ENCODE measurements around the gene TUBA1C.
"Not testable (repeated sequence)": the region's sequence is repeated elsewhere in the genome, so short reads cannot be mapped to it uniquely, and the experiment has no call there.

The TUBA1C gene

GRCh38 chr12:49255456-49255855 is 9.4 kb upstream of the TUBA1C start:
- H3K4me3 ChIP-seq (ENCODE audit: insufficient read depth, low read depth, low read length, poor library complexity, severe bottlenecking); H3K36me3 ChIP-seq (ENCODE audit: control insufficient read depth, insufficient read depth, low read length); DNase-seq; H3K27ac ChIP-seq (ENCODE audit: insufficient read depth, low read length, poor library complexity, severe bottlenecking); H3K4me1 ChIP-seq (ENCODE audit: control insufficient read depth, insufficient read depth, low read length, poor library complexity, severe bottlenecking); H3K9me3 ChIP-seq (ENCODE audit: control insufficient read depth, low read length); H3K27me3 ChIP-seq (replicated peaks; ENCODE audit: control insufficient read depth, insufficient read depth, low read length, poor library complexity, severe bottlenecking): not testable (repeated sequence)

- Histone ChIP-seq H3K27ac (ENCODE audit: insufficient read depth, low read length, poor library complexity, severe bottlenecking) (no peak overlapping the region), H3K9me3 (ENCODE audit: control insufficient read depth, low read length) (no peaks in the 10 kb centered on the region), H3K27me3 (replicated peaks; ENCODE audit: control insufficient read depth, insufficient read depth, low read length, poor library complexity, severe bottlenecking) (no peaks in the 10 kb centered on the region), H3K4me3 (ENCODE audit: insufficient read depth, low read depth, low read length, poor library complexity, severe bottlenecking) (no peak overlapping the region), H3K4me1 (ENCODE audit: control insufficient read depth, insufficient read depth, low read length, poor library complexity, severe bottlenecking) (no peaks in the 10 kb centered on the region), H3K36me3 (ENCODE audit: control insufficient read depth, insufficient read depth, low read length) (no peaks in the 10 kb centered on the region)
- no peak for DNase-seq
Observed at GRCh38 chr12:49255857-49256637, 8.8 kb upstream of the TUBA1C start.

- not testable (repeated sequence) for DNase-seq; H3K4me1 ChIP-seq (ENCODE audit: control insufficient read depth, insufficient read depth, low read length, poor library complexity, severe bottlenecking); H3K36me3 ChIP-seq (ENCODE audit: control insufficient read depth, insufficient read depth, low read length); H3K9me3 ChIP-seq (ENCODE audit: control insufficient read depth, low read length); H3K4me3 ChIP-seq (ENCODE audit: insufficient read depth, low read depth, low read length, poor library complexity, severe bottlenecking); H3K27me3 ChIP-seq (replicated peaks; ENCODE audit: control insufficient read depth, insufficient read depth, low read length, poor library complexity, severe bottlenecking); H3K27ac ChIP-seq (ENCODE audit: insufficient read depth, low read length, poor library complexity, severe bottlenecking)
Observed at GRCh38 chr12:49257508-49258184, 7.2 kb upstream of the TUBA1C start.

DNA sequence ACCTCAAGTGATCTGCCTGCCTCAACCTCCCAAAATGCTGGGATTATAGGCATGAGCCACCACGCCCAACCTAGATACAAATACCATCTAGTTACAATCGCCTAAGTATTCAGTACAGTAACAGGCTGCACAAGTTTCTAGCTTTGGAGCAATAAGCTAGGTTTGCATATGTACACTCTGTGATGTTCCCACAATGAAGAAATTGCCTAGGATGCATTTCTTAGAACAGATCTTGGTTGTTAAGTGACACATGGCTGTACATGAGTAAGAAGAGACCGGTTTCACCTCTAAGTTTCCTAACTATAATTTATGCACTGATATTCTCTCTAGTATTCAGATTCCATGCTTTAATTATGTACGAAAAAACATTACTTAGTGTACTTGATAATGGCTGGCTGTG is 5.4 kb upstream of the TUBA1C start:
- Histone ChIP-seq H3K4me3 (ENCODE audit: insufficient read depth, low read depth, low read length, poor library complexity, severe bottlenecking) (no peak overlapping the region), H3K27me3 (replicated peaks; ENCODE audit: control insufficient read depth, insufficient read depth, low read length, poor library complexity, severe bottlenecking) (no peaks in the 10 kb centered on the region), H3K27ac (ENCODE audit: insufficient read depth, low read length, poor library complexity, severe bottlenecking) (no peak overlapping the region), H3K4me1 (ENCODE audit: control insufficient read depth, insufficient read depth, low read length, poor library complexity, severe bottlenecking) (peaks cover 3% of the 10 kb centered on the region), H3K9me3 (ENCODE audit: control insufficient read depth, low read length) (no peaks in the 10 kb centered on the region), H3K36me3 (ENCODE audit: control insufficient read depth, insufficient read depth, low read length) (no peaks in the 10 kb centered on the region)
- DNase-seq = no peak

- Histone ChIP-seq H3K27me3 (replicated peaks; ENCODE audit: control insufficient read depth, insufficient read depth, low read length, poor library complexity, severe bottlenecking) (no peaks in the 10 kb centered on the region), H3K36me3 (ENCODE audit: control insufficient read depth, insufficient read depth, low read length) (no peaks in the 10 kb centered on the region), H3K4me1 (ENCODE audit: control insufficient read depth, insufficient read depth, low read length, poor library complexity, severe bottlenecking) (peaks cover 8% of the 10 kb centered on the region), H3K9me3 (ENCODE audit: control insufficient read depth, low read length) (no peaks in the 10 kb centered on the region), H3K4me3 (ENCODE audit: insufficient read depth, low read depth, low read length, poor library complexity, severe bottlenecking) (no peak overlapping the region), H3K27ac (ENCODE audit: insufficient read depth, low read length, poor library complexity, severe bottlenecking) (no peak overlapping the region)
- DNase-seq = no peak
Observed at GRCh38 chr12:49260166-49260565, 4.7 kb upstream of the TUBA1C start.

GRCh38 chr12:49260571-49261363 is 4.1 kb upstream of the TUBA1C start:
- H3K9me3 ChIP-seq (ENCODE audit: control insufficient read depth, low read length) = no peaks in the 10 kb centered on the region
- no peak overlapping the region for H3K4me3 ChIP-seq (ENCODE audit: insufficient read depth, low read depth, low read length, poor library complexity, severe bottlenecking)
- H3K4me1 ChIP-seq (ENCODE audit: control insufficient read depth, insufficient read depth, low read length, poor library complexity, severe bottlenecking) = peaks cover 11% of the 10 kb centered on the region
- H3K27ac ChIP-seq (ENCODE audit: insufficient read depth, low read length, poor library complexity, severe bottlenecking) = no peak overlapping the region
- no peak for DNase-seq
- no peaks in the 10 kb centered on the region for H3K36me3 ChIP-seq (ENCODE audit: control insufficient read depth, insufficient read depth, low read length)
- no peaks in the 10 kb centered on the region for H3K27me3 ChIP-seq (replicated peaks; ENCODE audit: control insufficient read depth, insufficient read depth, low read length, poor library complexity, severe bottlenecking)

GRCh38 chr12:49261721-49262120 is 3.2 kb upstream of the TUBA1C start:
- Histone ChIP-seq H3K27me3 (replicated peaks; ENCODE audit: control insufficient read depth, insufficient read depth, low read length, poor library complexity, severe bottlenecking) (no peaks in the 10 kb centered on the region), H3K4me1 (ENCODE audit: control insufficient read depth, insufficient read depth, low read length, poor library complexity, severe bottlenecking) (peaks cover 15% of the 10 kb centered on the region), H3K27ac (ENCODE audit: insufficient read depth, low read length, poor library complexity, severe bottlenecking) (no peak overlapping the region), H3K4me3 (ENCODE audit: insufficient read depth, low read depth, low read length, poor library complexity, severe bottlenecking) (no peak overlapping the region), H3K9me3 (ENCODE audit: control insufficient read depth, low read length) (no peaks in the 10 kb centered on the region), H3K36me3 (ENCODE audit: control insufficient read depth, insufficient read depth, low read length) (no peaks in the 10 kb centered on the region)
- no peak for DNase-seq

GRCh38 chr12:49263400-49263763 is 1.5 kb upstream of the TUBA1C start:
- no peaks in the 10 kb centered on the region for H3K27me3 ChIP-seq (replicated peaks; ENCODE audit: control insufficient read depth, insufficient read depth, low read length, poor library complexity, severe bottlenecking)
- H3K4me1 ChIP-seq (ENCODE audit: control insufficient read depth, insufficient read depth, low read length, poor library complexity, severe bottlenecking) = peaks cover 17% of the 10 kb centered on the region
- H3K27ac ChIP-seq (ENCODE audit: insufficient read depth, low read length, poor library complexity, severe bottlenecking) = no peak overlapping the region
- no peak for DNase-seq
- no peak overlapping the region for H3K4me3 ChIP-seq (ENCODE audit: insufficient read depth, low read depth, low read length, poor library complexity, severe bottlenecking)
- H3K36me3 ChIP-seq (ENCODE audit: control insufficient read depth, insufficient read depth, low read length) = no peaks in the 10 kb centered on the region
- H3K9me3 ChIP-seq (ENCODE audit: control insufficient read depth, low read length) = no peaks in the 10 kb centered on the region

DNA sequence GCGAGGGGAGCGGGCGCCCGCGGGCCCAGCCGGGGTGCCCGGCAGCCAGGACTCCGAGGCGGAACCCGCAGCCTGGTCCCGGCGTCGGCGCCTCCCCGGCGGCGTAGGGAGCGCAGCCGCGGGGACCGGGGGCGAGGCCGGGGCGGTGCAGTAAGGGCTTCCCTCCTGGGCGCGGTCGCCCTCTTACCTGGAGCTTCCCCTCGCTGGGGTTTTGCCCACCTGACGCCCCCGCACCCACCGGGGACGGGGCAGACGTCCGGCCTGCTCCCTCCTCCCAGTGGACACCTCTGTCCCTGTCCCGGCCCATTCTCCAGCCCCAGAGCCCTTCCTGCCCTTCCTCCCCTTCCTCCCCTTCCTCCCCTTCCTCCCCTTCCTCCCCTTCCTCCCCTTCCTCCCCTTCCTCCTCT is 413 bp upstream of the TUBA1C start:
- no peaks in the 10 kb centered on the region for H3K36me3 ChIP-seq (ENCODE audit: control insufficient read depth, insufficient read depth, low read length)
- peak; percentile 9 to 35 (median 30) for DNase-seq
- H3K27me3 ChIP-seq (replicated peaks; ENCODE audit: control insufficient read depth, insufficient read depth, low read length, poor library complexity, severe bottlenecking) = no peaks in the 10 kb centered on the region
- H3K27ac ChIP-seq (ENCODE audit: insufficient read depth, low read length, poor library complexity, severe bottlenecking) = peak overlapping the region; percentile 71
- H3K4me1 ChIP-seq (ENCODE audit: control insufficient read depth, insufficient read depth, low read length, poor library complexity, severe bottlenecking) = peaks cover 17% of the 10 kb centered on the region
- H3K9me3 ChIP-seq (ENCODE audit: control insufficient read depth, low read length) = no peaks in the 10 kb centered on the region
- H3K4me3 ChIP-seq (ENCODE audit: insufficient read depth, low read depth, low read length, poor library complexity, severe bottlenecking) = peak overlapping the region; percentile 83

DNA sequence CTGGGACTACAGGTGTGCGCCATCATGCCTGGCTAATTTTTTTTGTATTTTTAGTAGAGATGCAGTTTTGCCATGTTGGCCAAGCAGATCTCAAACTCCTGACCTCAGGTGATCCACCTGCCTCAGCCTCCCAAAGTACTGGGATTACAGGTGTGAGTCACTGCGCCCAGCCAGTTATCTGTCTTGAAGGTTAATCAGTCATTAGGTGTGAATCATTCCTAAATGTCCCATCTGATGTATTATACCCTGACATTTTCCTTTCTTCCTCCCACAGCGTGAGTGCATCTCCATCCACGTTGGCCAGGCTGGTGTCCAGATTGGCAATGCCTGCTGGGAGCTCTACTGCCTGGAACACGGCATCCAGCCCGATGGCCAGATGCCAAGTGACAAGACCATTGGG is 4.3 kb downstream of the TUBA1C start:
- Histone ChIP-seq H3K4me1 (ENCODE audit: control insufficient read depth, insufficient read depth, low read length, poor library complexity, severe bottlenecking) (peaks cover 16% of the 10 kb centered on the region), H3K36me3 (ENCODE audit: control insufficient read depth, insufficient read depth, low read length) (peaks cover 34% of the 10 kb centered on the region)
- H3K4me3 ChIP-seq (ENCODE audit: insufficient read depth, low read depth, low read length, poor library complexity, severe bottlenecking); H3K27ac ChIP-seq (ENCODE audit: insufficient read depth, low read length, poor library complexity, severe bottlenecking); H3K9me3 ChIP-seq (ENCODE audit: control insufficient read depth, low read length); H3K27me3 ChIP-seq (replicated peaks; ENCODE audit: control insufficient read depth, insufficient read depth, low read length, poor library complexity, severe bottlenecking); DNase-seq: not testable (repeated sequence)
